ENCODE results near the gene PRXL2C. TPM values are rescaled to one million over a fixed set of nuclear protein-coding genes. Genes with fewer than 3 reads are reported as not detected.
"Not testable (repeated sequence)": the region's sequence is repeated elsewhere in the genome, so short reads cannot be mapped to it uniquely, and the experiment has no call there.

The PRXL2C gene
- total RNA-seq, 1 donor from 2014 or later: 11.5 TPM

DNA sequence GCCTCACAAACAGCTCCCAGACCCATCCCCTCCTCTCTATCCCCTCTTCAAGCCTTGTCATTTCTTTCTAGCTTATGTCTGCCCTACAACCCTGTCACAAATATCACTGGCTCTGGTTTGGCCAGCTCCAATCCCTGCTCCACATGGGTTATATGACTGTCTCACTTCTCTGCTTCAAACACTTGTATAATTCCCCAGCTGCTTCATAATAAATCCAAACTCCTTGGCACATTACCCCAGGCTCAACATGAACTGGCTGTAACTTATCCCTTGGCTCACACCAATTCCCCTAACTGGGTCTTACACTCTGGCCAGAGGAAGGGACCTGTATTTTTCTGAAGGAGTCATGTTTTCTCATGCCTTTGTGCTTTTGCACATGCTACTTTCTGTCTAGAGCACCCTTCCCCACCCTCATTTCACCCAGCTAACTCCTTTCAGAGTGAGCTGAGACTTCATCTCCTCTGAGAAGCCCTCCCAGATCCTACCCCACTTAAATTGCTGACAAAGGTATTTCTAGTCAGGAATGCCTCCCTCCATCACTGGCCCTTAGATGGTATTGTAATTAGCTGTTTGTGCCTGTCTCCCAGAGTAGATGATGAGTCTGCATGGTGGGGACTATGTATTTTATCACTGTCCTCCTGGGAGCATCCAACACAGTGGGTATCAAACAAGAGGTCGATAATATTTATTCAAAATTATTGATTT, 5.3 kb downstream of the PRXL2C start:
- DNase-seq (ENCODE audit: low spot score): no peak

DNA sequence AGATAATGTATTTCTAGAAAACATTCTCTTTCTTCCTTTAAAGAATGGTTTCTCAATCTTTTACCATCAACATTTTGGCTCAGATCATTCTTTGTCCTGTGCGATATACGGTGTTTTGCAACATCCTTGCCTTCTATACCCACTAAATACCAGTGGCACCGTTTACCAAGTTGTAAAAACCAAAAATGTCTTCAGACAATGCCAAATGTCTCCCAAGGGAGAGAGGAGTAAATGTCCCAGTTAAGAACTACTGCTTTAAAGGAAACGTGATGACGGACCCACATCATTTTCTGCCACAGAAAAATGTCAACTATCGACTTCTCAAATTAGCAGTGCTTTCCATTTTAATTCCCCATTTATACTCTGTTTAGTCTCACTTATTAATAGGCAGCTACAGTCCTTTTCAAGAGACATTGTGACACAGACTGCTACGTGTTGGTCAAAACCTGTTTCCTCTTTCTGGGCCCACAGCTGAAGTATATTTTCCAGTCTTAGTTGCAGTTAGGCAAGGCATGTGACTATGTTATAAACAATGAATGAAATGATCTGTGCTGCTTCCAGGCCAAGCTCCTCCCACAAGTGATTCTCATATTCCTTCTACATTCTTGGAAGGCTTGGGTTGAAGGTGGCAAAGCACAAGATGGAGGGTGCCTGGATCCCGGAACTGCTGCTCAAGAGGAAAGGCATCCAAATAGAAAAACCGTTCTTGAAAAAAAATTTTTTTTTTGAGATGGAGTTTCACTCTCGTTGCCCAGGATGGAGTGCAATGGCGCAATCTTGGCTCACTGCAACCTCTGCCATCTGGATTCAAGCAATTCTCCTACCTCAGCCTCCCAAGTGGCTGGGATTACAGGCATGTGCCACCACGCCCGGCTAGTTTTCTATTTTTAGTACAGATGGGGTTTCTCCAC, 8.8 kb downstream of the PRXL2C start:
- peak; percentile 18 for DNase-seq (ENCODE audit: low spot score)

DNA sequence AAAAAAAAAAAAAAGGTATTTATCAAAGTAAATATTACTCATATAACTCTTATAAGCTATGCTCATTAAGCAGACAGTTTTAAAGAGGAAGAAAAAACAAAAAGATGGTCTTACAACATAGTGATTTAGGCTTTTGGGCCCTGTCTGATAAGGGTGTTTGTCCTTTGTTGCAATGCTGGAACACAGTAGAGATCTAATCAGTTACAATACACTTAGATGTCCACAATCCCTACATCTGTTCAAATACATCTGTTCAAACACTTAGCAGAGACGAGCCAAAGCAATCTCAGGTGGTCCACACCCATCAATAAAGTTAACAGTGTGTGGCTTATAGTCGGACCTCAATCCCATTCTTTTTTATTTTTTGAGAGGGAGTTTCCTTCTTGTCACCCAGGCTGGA, 11.0 kb downstream of the PRXL2C start:
- DNase-seq (ENCODE audit: low spot score): no peak

DNA sequence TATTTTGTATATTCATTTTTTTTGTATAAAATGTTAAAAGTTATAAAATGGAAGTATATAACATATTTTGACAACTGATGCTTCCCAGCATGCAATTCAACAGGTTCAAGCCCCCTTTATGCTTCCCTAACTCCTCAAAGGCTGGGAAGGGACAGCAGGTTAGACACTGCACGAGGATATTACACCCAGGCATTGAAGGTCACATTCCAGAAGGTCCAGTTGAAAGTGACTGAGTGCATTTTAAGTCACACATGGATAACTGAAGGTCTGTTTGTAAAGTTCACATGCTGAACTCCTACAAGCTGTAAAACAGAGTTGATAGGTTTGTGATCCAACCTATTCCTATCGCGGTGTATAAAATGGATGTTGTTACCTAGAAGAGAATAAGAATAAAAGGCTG, 13.6 kb downstream of the PRXL2C start:
- no peak for DNase-seq (ENCODE audit: low spot score)

DNA sequence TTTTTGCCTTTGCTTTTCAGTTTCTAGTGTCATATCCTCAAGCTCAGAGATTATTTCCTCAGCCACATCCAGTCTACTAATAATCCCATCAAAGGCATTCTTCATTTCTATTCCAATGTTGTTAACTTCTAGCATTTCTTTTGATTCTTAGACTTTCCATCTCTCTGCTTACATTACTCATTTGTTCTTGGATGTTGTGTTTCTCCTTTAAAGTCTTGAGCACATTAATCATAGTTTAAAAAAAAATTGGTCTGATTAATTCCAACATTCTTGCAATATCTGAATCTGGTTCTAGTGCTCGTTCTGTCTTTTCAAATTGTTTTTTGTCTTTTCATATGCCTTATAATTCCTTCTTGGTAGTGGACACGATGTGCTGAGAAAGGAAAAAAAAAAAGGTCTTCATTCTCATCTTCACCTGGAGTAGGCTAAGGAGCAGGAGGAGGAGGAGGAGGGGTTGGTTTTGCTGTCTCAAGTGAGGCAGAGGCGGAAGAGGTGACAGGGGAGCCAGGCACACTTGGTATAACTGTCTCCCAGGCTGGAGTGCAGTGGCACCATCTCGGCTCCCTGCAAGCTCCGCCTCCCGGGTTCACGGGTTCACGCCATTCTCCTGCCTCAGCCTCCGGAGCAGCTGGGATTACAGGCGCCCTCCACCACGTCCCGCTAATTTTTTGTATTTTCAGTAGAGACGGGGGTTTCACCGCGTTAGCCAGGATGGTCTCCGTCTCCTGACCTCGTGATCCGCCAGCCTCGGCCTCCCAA, 16.3 kb downstream of the PRXL2C start:
- no peak for DNase-seq (ENCODE audit: low spot score)

DNA sequence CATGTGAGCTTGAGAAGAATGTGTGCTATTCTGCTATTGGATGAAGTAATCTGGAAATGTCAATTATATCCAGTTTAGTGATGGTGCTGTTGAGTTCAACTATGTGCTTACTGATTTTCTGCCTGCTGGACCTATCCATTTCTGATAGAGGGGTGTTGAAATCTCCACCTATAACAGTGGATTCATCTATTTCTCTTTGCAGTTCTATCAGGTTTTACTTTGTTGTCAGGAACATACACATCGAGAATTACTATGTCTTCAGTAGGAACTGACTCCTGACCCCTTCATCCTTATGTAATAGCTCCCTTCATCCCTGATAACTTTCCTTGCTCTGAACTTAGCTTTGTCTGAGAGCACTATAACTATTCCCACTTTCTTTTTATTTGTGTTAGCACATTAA, 18.7 kb downstream of the PRXL2C start:
- DNase-seq (ENCODE audit: low spot score): no peak

DNA sequence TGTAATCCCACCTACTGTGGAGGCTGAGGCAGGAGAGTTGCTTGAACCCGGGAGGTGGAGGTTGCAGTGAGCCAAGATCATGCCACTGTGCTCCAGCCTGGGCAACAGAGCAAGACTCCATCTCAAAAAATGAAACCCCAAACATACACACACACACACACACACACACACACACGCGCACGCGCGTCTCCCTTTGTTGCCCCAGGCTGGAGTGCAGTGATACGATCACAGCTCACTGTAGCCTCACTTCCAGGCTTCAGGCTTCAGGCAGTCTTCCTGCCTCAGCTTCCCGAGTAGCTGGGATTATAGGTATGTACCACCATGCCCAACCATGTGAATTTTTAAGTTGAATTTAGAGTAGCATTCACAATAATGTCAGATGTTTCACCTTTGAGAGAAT, 21.5 kb downstream of the PRXL2C start:
- DNase-seq (ENCODE audit: low spot score): not testable (repeated sequence)

DNA sequence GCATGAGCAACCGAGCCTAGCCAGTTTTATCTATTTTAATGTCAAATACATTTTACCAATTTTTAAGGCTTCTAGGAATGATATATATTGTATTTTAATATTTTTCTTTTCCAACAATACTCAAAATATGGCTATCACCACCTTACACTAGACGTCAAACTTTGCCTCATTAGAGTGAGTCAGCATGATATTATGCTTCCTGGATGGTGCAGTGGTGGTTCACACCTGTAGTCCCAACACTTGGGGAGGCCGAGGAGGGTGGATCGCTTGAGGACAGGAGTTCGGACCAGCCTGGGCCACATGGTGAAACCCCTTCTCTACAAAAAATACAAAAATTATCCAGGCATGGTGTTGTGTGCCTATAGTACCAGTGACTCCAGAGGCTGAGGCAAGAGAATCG, 28.2 kb downstream of the PRXL2C start:
- no peak for DNase-seq (ENCODE audit: low spot score)

DNA sequence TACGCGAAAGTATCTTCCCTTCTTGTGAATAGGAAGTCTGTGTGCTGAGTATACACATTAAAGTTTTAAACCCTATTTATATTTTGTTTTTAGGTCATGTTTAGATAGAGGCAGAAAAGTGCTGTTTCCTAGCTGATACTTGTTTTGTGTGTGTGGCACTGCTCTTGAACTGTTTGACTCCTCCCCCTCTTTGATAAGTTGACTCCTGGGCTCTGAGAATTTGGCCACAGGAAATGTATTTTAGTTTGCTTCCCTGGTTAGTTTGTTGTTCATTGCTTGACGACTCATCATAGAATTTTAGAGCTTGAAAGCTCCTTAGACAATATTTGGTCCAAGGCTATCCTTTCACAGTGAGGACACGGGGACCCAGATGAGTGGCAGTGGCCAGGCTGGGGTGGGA, 33.5 kb downstream of the PRXL2C start:
- no peak for DNase-seq (ENCODE audit: low spot score)

DNA sequence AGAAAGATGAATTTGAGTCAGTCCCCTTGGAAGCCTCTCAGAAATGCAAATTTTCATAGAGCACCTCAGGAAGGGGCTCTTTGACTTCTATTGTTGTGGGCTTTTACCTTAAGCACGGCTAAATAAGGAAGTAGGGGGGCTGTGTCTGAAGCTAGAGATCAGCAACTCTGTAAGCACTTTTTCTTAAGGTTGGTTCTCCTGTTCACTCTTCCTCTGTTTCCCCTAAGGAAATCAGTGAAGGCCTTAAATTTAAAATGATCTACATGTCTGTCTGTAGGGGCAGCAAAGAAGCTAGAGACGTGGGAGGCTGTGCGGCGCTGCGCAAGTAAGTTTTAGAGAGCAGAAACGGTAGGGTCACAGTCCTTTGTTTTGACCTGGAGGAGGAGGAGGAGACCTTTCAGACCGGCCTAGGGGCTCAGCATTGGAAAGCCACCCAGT, 34.3 kb downstream of the PRXL2C start:
- no peak for DNase-seq (ENCODE audit: low spot score)

DNA sequence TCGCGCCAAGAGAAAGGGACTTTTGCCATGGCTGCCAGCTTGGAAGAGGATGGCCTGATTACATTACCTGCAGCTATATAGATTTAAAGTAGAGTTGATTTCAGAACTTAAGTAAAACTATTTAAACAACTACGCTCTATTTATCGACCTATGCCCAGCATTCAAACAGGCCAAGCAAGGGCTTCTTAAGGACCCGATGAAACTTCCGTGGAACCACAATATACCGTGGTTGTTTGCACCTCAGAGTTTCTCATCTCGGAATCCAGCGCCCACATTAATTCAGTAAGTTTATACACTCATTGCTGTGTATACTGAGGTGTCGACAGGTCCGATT, 35.0 kb downstream of the PRXL2C start:
- DNase-seq (ENCODE audit: low spot score): no peak

DNA sequence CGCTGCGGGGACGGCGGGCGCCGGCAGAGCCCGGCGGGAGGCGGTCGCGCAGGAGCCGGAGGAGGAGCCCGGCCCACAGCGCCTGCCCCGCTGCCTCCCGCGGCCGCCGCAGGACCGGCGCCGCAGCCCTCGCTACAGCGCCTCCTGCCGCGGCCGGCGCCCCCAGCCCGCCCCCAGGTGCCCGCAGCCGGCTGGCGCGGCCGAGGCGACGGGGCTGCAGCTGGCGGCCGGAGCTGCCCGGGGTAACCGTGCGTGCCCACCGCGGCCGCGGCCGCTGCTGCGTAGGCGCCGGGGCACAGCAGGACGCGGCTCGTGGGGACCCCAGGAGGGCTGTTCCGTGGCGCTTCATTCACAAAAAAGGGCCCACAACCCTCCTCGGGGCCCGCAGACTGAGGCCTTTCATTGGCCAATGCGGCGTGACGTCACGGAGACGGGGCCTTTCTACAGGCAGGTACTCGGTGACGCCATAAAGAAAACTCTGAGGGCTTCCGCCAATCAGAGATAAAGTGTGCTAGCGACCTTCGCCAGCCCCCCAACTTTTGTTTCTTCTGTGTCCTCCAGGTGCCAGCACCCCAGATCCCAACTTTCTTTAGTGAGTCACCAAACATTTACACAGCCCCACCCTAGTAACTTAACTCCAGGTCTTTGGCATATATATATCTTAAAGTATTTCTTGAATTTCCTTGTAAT, 35.5 kb downstream of the PRXL2C start, which contains the start of gene CDC14B:
Gene CDC14B (minus strand): TSS at position 353 of the 690 bp plus-strand sequence. CDS start 465 bp downstream, outside the sequence.
- peak; percentile 95 for DNase-seq (ENCODE audit: low spot score)

DNA sequence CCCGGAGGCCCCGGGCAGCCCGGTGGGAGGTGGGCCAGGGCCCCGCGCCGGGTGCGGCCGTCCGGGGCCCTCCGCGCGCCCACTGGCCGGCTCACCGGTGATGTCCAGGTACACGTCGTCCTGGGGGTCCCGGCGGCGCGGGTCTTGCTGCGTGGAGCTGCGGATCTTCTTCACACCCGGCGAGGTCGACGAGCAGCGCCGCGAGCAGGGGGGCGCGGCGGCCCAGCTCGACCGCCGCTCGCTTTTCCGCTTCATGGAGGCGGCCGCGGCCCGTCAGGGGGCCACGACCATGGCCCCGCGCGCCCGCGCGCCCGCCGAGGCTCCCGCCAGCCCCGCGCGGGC, 36.0 kb downstream of the PRXL2C start:
- DNase-seq (ENCODE audit: low spot score): no peak

DNA sequence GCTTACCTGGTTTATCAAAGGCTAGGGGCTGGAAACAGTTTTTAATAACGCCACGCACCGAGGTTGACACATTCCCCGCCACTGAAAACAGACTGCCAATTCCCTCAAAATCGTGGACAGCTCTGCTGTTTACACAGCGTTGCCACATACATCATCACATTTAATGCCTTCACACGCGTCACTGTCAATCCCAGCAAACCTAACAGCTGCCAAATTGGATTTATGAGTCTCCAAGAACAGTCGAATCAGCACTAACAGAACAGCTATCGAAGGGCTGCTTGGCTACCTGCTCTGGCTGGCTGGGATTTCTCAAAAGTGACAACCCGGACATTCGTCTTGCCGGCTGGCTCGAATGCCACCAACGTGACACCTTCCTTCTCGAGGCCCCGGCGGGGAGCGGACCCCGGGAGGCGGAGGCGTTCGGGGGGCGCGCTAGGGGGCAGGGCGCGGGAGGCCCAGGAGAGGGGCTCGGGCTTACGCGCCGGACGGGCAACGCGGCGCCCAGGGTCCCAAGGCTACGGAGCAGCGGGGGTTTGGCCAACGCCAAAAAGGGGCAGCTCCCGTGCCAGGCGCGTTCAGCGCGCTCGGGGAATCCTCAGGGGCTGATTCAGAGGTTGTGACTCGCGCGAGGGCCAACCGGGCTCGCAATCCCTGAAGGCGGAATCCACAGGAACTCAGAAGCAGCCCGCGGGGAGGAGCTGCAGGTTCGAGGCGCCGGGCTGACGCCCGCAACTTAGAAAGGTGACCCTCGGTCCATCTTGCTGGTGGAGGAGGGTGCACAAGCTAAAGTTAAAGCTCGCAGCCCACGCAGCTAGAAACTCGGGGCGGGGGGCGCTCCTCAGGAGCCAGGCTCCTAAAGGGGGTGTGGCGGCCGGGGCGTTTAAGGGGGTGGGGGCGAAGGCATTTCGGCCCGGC, 36.7 kb downstream of the PRXL2C start:
- no peak for DNase-seq (ENCODE audit: low spot score)

DNA sequence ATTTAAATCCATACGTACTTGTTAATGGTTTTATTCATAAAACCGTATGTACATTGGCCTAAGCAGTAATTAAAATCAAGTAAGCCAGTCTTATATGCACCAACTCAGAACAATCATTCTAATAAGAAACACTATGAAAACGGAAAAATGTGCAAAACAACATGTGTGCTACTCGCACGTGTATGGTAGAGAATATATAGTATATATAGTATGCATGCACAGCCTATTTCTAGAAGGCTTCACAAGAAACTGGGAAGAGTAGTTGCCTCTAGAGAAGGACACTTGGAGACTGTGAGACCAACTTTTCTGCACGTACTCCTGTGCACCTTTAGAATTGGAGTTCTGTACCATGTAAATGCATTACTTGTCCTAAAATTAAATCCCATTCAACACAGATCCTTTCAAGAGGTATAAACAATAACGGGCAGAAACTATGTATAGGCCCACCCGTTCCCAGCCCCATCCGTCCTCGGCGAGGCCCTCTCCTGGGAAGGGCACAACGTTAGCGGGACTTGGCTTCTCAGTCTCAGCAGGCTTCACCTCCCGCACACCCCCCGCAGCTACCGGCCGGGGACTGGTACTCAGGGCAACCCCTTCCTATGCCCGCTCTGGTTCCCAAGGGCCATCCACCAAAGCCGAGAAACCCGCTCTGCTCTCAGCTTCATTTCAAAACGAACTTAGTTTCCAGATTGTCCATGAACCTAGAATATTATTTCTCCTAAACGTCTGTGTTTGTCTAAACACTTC, 37.5 kb downstream of the PRXL2C start:
- DNase-seq (ENCODE audit: low spot score): no peak

DNA sequence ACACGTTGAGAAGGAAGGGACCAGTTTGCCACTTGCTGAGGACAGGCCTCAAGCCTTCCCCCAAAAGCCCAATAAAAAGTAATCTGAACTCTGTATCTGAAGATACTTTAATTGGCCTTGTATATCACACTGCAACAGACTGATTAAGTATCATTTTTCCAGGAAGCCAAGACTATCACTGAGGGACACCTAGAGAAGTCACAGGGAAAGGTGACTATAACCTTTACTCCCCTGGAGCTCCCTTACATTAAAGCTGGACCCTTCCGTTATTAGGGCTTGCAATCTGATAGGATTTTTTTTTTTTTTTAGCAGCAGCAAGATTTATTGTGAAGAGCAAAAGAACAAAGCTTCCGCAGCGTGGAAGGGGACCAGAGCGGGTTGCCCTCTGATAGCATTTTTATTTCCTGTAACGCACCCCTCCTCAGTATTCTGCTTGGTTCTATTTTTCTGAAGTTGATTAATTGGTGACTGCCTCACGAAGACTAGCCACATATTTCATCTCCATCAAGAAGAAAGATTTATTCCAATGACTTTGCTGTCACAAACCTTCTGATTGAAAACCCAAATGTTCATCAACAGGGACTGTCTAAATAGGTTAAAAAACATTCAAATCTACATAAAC, 38.2 kb downstream of the PRXL2C start:
- DNase-seq (ENCODE audit: low spot score): no peak

DNA sequence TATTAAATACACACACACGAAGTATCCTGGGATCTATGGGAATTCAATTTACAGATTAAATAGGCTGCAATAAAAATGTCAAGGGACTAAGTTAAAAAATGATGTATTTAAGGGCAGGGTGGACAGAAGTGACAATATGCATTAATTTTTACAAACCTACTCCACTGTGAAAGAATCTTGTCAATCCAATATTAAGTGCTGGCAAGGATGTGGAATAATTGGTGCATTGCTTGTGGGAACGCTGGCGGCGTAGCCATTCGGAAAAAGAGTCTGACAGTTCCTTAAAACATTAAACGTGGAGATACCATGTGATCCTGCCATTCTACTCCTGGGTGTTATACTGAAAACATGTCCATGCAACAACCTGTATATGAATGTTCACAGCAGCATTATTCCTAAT, 39.7 kb downstream of the PRXL2C start:
- no peak for DNase-seq (ENCODE audit: low spot score)

DNA sequence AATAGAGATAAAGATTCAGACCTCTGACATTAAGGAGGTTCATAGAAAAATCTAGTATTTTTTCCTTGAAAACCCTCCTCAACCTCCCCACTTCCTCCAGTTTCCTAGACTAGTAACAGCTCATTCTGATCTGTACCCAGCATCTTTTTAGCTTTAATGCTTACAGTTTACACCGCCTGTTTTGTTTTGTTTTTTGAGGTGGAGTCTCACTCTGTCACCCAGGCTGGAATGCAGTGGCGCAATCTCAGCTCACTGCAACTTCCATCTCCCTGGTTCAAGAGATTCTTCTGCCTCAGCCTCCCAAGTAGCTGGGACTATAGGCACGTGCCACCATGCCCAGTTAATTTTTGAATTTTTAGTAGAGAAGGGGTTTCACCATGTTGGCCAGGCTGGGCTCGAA, 40.5 kb downstream of the PRXL2C start:
- not testable (repeated sequence) for DNase-seq (ENCODE audit: low spot score)

DNA sequence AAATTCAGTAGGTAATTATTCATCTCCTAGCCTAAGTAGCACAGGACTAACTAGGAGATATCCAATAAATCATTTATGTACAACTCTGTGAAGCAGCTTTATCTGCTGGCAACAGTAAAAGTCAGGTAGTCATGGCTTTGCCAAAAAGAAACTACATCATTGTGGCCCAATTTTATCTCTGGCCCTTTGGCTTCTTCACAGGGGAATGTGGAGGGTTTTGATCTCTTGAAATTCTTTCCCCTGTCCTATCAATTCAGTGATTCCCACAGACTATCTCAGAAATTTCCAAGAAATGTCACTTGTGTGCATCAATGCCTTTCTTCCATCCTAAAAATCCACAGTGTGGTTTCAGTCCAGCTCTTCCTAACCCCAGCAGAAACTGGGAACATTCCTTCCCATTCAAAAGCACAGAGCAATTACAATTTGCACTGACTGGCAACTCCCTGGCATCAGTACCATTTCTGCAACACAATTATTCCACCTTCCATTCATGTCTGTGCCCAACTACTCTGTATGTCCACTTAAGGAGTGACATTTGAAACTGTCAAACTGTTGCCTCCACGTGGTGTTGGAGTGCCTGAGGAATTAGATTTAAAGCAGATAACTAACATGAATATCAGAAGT, 42.0 kb downstream of the PRXL2C start:
- DNase-seq (ENCODE audit: low spot score): no peak
